Glutamatergic neuron (in vitro differentiated cells): ENCODE results near the gene EEFSEC. TPM values are rescaled to one million over a fixed set of nuclear protein-coding genes. Genes with fewer than 3 reads are reported as not detected.

Experiments
- DNase-seq: peaks from one replicate; pipeline ENCODE4 v3.0.0; 2022
- H3K27ac Mint-ChIP-seq: one replicate; pipeline ENCODE4 v1.8.0; 2020; ENCODE audit warnings: mild to moderate bottlenecking, mixed read lengths, inconsistent platforms; ENCODE audit not compliant: unreplicated experiment
- H3K27me3 Mint-ChIP-seq: one replicate; pipeline ENCODE4 v1.8.0; 2020; ENCODE audit warnings: mild to moderate bottlenecking, moderate library complexity, mixed read lengths, inconsistent platforms; ENCODE audit not compliant: unreplicated experiment
- H3K36me3 Mint-ChIP-seq: one replicate; pipeline ENCODE4 v1.8.0; 2020; ENCODE audit warnings: mild to moderate bottlenecking, mixed read lengths, inconsistent platforms; ENCODE audit not compliant: unreplicated experiment
- H3K4me1 Mint-ChIP-seq: one replicate; pipeline ENCODE4 v1.8.0; 2020; ENCODE audit warnings: mild to moderate bottlenecking, low read depth, mixed read lengths, inconsistent platforms; ENCODE audit not compliant: unreplicated experiment
- H3K4me3 Mint-ChIP-seq: one replicate; pipeline ENCODE4 v1.8.0; 2020; ENCODE audit warnings: mild to moderate bottlenecking, mixed read lengths, inconsistent platforms; ENCODE audit not compliant: unreplicated experiment
- H3K9me3 Mint-ChIP-seq: one replicate; pipeline ENCODE4 v1.8.0; 2020; ENCODE audit warnings: mild to moderate bottlenecking, moderate library complexity, mixed read lengths, inconsistent platforms; ENCODE audit not compliant: unreplicated experiment
- CTCF ChIP-seq: fragments of 200-600 bp; sonication (generic); IDR thresholded peaks from one replicate; pipeline ENCODE4 v1.5.0; 2021; ENCODE audit not compliant: partially characterized antibody, unreplicated experiment
- total RNA-seq: library from RNA; stranded (reverse); fragmentation: NEBNext Ultra II Directional; extraction: Animal tissue kit (Norgen Biotek cat#: 25700); gene quantifications from one replicate; pipeline ENCODE4 v1.2.1, GENCODE V29; 2021; ENCODE audit not compliant: unreplicated experiment

EEFSEC gene
- total RNA-seq, 1 donor from 2014 or later, result 8.3 TPM

GRCh38 chr3:128218548-128219257, 65.4 kb downstream of the EEFSEC start:
- peaks cover 2% of the 10 kb centered on the region for H3K27me3 Mint-ChIP-seq
- no peak overlapping the region for H3K4me3 Mint-ChIP-seq
- H3K27ac Mint-ChIP-seq, result no peak overlapping the region
- TF ChIP-seq CTCF, result no peak
- H3K4me1 Mint-ChIP-seq, result peaks cover 1% of the 10 kb centered on the region
- DNase-seq, result no peak
- peaks cover 5% of the 10 kb centered on the region for H3K36me3 Mint-ChIP-seq
- H3K9me3 Mint-ChIP-seq, result no peaks in the 10 kb centered on the region

DNA sequence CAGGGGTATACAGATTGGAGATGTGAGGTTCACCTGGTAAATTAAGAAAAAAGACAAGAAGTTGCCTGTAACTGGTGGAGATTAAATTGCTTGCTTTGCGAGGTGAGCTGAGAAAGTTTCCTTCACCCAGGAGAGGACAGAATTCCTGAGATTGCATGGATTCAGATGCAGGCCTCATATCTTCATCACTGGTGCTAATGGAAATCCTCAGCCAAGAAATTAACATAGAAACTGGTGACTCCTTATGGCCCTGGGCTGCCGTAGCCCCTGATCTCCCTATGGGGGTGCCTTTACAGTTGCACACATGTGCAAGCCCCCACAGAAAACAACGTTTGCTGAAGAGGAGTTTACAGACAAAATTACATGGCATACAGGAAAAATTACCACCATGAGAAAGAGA, 68.0 kb downstream of the EEFSEC start:
- Mint-ChIP-seq H3K27me3 (peaks cover 2% of the 10 kb centered on the region), H3K27ac (no peak overlapping the region), H3K4me1 (peaks cover 1% of the 10 kb centered on the region), H3K9me3 (peaks cover 1% of the 10 kb centered on the region), H3K36me3 (peaks cover 5% of the 10 kb centered on the region), H3K4me3 (no peak overlapping the region)
- no peak for TF ChIP-seq CTCF
- no peak for DNase-seq

- Mint-ChIP-seq H3K27ac (no peak overlapping the region), H3K27me3 (peaks cover 2% of the 10 kb centered on the region), H3K4me3 (no peak overlapping the region), H3K4me1 (peaks cover 5% of the 10 kb centered on the region), H3K9me3 (peaks cover 1% of the 10 kb centered on the region), H3K36me3 (peaks cover 5% of the 10 kb centered on the region)
- DNase-seq, result no peak
- no peak for TF ChIP-seq CTCF
These were observed 69.6 kb downstream of the EEFSEC start for GRCh38 chr3:128222796-128223385.

- no peaks in the 10 kb centered on the region for H3K27me3 Mint-ChIP-seq
- no peak for TF ChIP-seq CTCF
- H3K36me3 Mint-ChIP-seq, result no peaks in the 10 kb centered on the region
- H3K4me3 Mint-ChIP-seq, result no peak overlapping the region
- no peak overlapping the region for H3K27ac Mint-ChIP-seq
- peaks cover 5% of the 10 kb centered on the region for H3K4me1 Mint-ChIP-seq
- DNase-seq, result no peak
- peaks cover 1% of the 10 kb centered on the region for H3K9me3 Mint-ChIP-seq
These were observed 73.0 kb downstream of the EEFSEC start for GRCh38 chr3:128226186-128226725.
